ENCODE data around the gene RSRP1. TPM values are rescaled to one million over a fixed set of nuclear protein-coding genes. Genes with fewer than 3 reads are reported as not detected.

Gene RSRP1
- total and polyA plus RNA-seq, 2 of the 8 experiments (the other 6 are each of a cell fraction or from before 2014, with no cell fraction given), result 32.9 to 59.4 TPM

GRCh38 chr1:25220666-25221065 lies 26.6 kb downstream of the RSRP1 start:
- 88% methylated on average over 3 of the region's 3 CpGs; no CpG with 5 or more reads in 1 of the 2 experiments for WGBS, 2 experiments (ENCODE audit: extremely low coverage in 1 of 2, insufficient coverage in 1 of 2, insufficient read length in 1 of 2, insufficient replicate concordance in 2 of 2, low coverage in 1 of 2, low lambda C conversion rate in 2 of 2, missing lambda C conversion rate in 1 of 2)
- H3K79me1 ChIP-seq (ENCODE audit: low read depth, low read length), result no peaks in the 10 kb centered on the region
- no peak overlapping the region for H3K56ac ChIP-seq (replicated peaks; ENCODE audit: insufficient read length, low read depth, low read length)

More at GRCh38 chr1:25220666-25221065, 26.6 kb downstream of the RSRP1 start:
- H2AK5ac ChIP-seq (ENCODE audit: low read depth, low read length), result no peak overlapping the region
- no peak overlapping the region for H3K9ac ChIP-seq (replicated peaks in 1 of 4; ENCODE audit: extremely low read depth in 1 of 4, low read depth in 3 of 4, low read length in 3 of 4)
- no peak overlapping the region for H3K18ac ChIP-seq (ENCODE audit: extremely low read depth, low read length)
- H3K4me3 ChIP-seq (ENCODE audit: extremely low read depth in 1 of 4, insufficient read depth in 2 of 4, low read depth in 3 of 4, low read length in 4 of 4), result no peak overlapping the region
- H2BK5ac ChIP-seq (ENCODE audit: low read depth, low read length), result no peak overlapping the region
- H3K27ac ChIP-seq (ENCODE audit: low read depth, low read length), result no peak overlapping the region
- no peak overlapping the region for H2BK20ac ChIP-seq (ENCODE audit: low read length)
- no peaks in the 10 kb centered on the region for H3K79me2 ChIP-seq (ENCODE audit: control insufficient read depth in 1 of 2, insufficient read depth in 2 of 2, low read length in 2 of 2)
- no peak for TF ChIP-seq TBP (IDR thresholded peaks at IDR 0.05; ENCODE audit: low read depth, low read length)
- H3K36me3 ChIP-seq (ENCODE audit: control insufficient read depth in 2 of 4, insufficient read depth in 4 of 4, low read length in 3 of 4), result peaks cover 7 to 35% (median 15%) of the 10 kb centered on the region in 4 experiments
- no peaks in the 10 kb centered on the region for H3K27me3 ChIP-seq (replicated peaks in 1 of 4; ENCODE audit: control insufficient read depth in 3 of 4, extremely low read depth in 1 of 4, insufficient read depth in 3 of 4, low read length in 3 of 4)
- CTCF ChIA-PET (ENCODE audit: partially characterized antibody), result interaction anchor here (0.6 kb wide), 2 partner anchors 15 to 568 kb away, joined by 3 read pairs; no protein-coding TSS in a partner anchor
- no peak overlapping the region for H3K4ac ChIP-seq (replicated peaks; ENCODE audit: insufficient read length, low read depth, low read length)
- DNase-seq (ENCODE audit: low read depth in 1 of 2, low spot score in 2 of 2) (no peak), FAIRE-seq (no peak)
- no peak overlapping the region for H2BK120ac ChIP-seq (replicated peaks; ENCODE audit: low read depth, low read length)
- H4K8ac ChIP-seq (ENCODE audit: extremely low read depth, insufficient read depth, low read length), result no peak overlapping the region
- no peak overlapping the region for H4K91ac ChIP-seq (replicated peaks; ENCODE audit: insufficient read length, low read length)
- no peak overlapping the region for H3K23ac ChIP-seq (ENCODE audit: insufficient read length)
- H2BK15ac ChIP-seq (ENCODE audit: low read length), result no peak overlapping the region
- POLR2A ChIA-PET (ENCODE audit: partially characterized antibody), result interaction anchor here (0.7 kb wide), 1 partner anchor 12 kb away, joined by 3 read pairs; the partner anchor contains the start of gene SYF2
- no peak overlapping the region for H2BK12ac ChIP-seq (ENCODE audit: low read depth, low read length)
- no peaks in the 10 kb centered on the region for H3K4me1 ChIP-seq (replicated peaks in 1 of 4; ENCODE audit: control insufficient read depth in 3 of 4, insufficient read depth in 4 of 4, low read length in 3 of 4)
- H4K20me1 ChIP-seq (replicated peaks in 1 of 2; ENCODE audit: control insufficient read depth in 1 of 2, insufficient read depth in 2 of 2, low read length in 2 of 2), result no peaks in the 10 kb centered on the region
- H3K4me2 ChIP-seq (ENCODE audit: insufficient read depth in 1 of 2, low read depth in 2 of 2, low read length in 2 of 2), result no peak overlapping the region
- no peaks in the 10 kb centered on the region for H3K9me3 ChIP-seq (ENCODE audit: insufficient read depth in 2 of 2, low read depth in 1 of 2, low read length in 1 of 2)
- H4K5ac ChIP-seq (ENCODE audit: insufficient read length, low read depth, low read length), result no peak overlapping the region
- no peak overlapping the region for H3K14ac ChIP-seq (ENCODE audit: insufficient read length)
- no peak overlapping the region for H2AFZ ChIP-seq (ENCODE audit: low read length)
- no peaks in the 10 kb centered on the region for H3K23me2 ChIP-seq (ENCODE audit: low read depth, low read length)
